ENCODE data around the gene VPS4A. TPM values are rescaled to one million over a fixed set of nuclear protein-coding genes. Genes with fewer than 3 reads are reported as not detected.

Gene VPS4A
- total and polyA plus RNA-seq, 2 of the 4 experiments (the other 2 are of a cell fraction) = 23.3 to 25.2 TPM

- Histone ChIP-seq H3K23ac (ENCODE audit: low read depth, low read length) (no peak overlapping the region), H3K4me2 (ENCODE audit: low read depth, low read length) (no peak overlapping the region), H3K9me3 (ENCODE audit: control insufficient read depth, insufficient read depth, low read length) (no peaks in the 10 kb centered on the region), H3K14ac (replicated peaks; ENCODE audit: low read depth, low read length) (no peak overlapping the region), H3K9me1 (ENCODE audit: insufficient read depth, low read length) (peaks cover 3% of the 10 kb centered on the region; the same call in 1 of the 2 replicates), H2AK9ac (replicated peaks; ENCODE audit: low read depth, low read length, poor library complexity) (no peak overlapping the region), H2BK120ac (ENCODE audit: low read depth, low read length) (no peak overlapping the region), H2BK5ac (ENCODE audit: low read depth, low read length, poor library complexity, severe bottlenecking) (no peak overlapping the region), H2AK5ac (ENCODE audit: low read depth, low read length) (no peak overlapping the region), H3K36me3 (ENCODE audit: control insufficient read depth, insufficient read depth, low read length) (peaks cover 17% of the 10 kb centered on the region), H3K56ac (ENCODE audit: extremely low read depth, insufficient read depth, low read length) (no peak overlapping the region), H4K5ac (ENCODE audit: low read depth, low read length) (no peak overlapping the region), H4K20me1 (ENCODE audit: insufficient read depth, low read length) (peaks cover 3% of the 10 kb centered on the region; the same call in 1 of the 2 replicates), H2BK20ac (ENCODE audit: low read depth, low read length) (no peak overlapping the region), H4K8ac (ENCODE audit: low read depth in 2 of 2, low read length in 2 of 2) (no peak overlapping the region), H4K91ac (ENCODE audit: insufficient read depth, low read depth, low read length) (no peak overlapping the region), H2BK15ac (ENCODE audit: low read depth, low read length) (no peak overlapping the region), H3K79me1 (ENCODE audit: low read depth in 1 of 2, low read length in 2 of 2) (peaks cover 23 to 54% of the 10 kb centered on the region in 2 experiments), H3K4ac (ENCODE audit: low read depth, low read length) (no peak overlapping the region), H3K27me3 (ENCODE audit: control insufficient read depth, insufficient read depth, low read length) (no peaks in the 10 kb centered on the region), H3K27ac (ENCODE audit: insufficient read depth, low read length) (no peak overlapping the region), H3K18ac (ENCODE audit: low read depth, low read length) (no peak overlapping the region), H2AFZ (replicated peaks; ENCODE audit: low read length, poor library complexity) (no peak overlapping the region), H3K9ac (ENCODE audit: low read depth, low read length) (no peak overlapping the region), H3K4me1 (ENCODE audit: control insufficient read depth, insufficient read depth, low read length) (peaks cover 9% of the 10 kb centered on the region), H3K4me3 (ENCODE audit: insufficient read depth, low read depth, low read length) (no peak overlapping the region)
- ATAC-seq (ENCODE audit: low read depth) = no peak
- ChIA-PET CTCF (interaction anchor here (0.6 to 1.9 kb wide), 2 partner anchors 56 to 135 kb away, joined by 3 to 6 read pairs; no protein-coding TSS in a partner anchor), POLR2A (ENCODE audit: unreplicated experiment) (interaction anchor here (0.6 kb wide), 2 partner anchors 11 to 155 kb away, joined by 3 read pairs; no protein-coding TSS in a partner anchor)
- BruUV-seq (replicated peaks) = no TSS peak
- WGBS, 2 experiments (ENCODE audit: extremely low coverage in 2 of 2, insufficient read length in 1 of 2) = no CpG with 5 or more reads among the region's 4 CpGs
- no peak for TF ChIP-seq CEBPB (IDR thresholded peaks at IDR 0.05; ENCODE audit: low read depth, low read length)
- TF ChIP-seq RAD21 (IDR thresholded peaks at IDR 0.05; ENCODE audit: low read length) = no peak
- TF ChIP-seq POLR2A (IDR thresholded peaks at IDR 0.05; ENCODE audit: low read depth, low read length) = no peak
- TF ChIP-seq USF2 (IDR thresholded peaks at IDR 0.05; ENCODE audit: low read depth, low read length) = no peak
- TF ChIP-seq BHLHE40 (IDR thresholded peaks at IDR 0.05; ENCODE audit: low read depth, low read length) = no peak
- TF ChIP-seq NFE2L2 (IDR thresholded peaks at IDR 0.05; ENCODE audit: low read depth, low read length) = no peak
- TF ChIP-seq FOS (IDR thresholded peaks at IDR 0.05; ENCODE audit: low read depth, low read length) = no peak
- TF ChIP-seq CHD1 (IDR thresholded peaks at IDR 0.05; ENCODE audit: low read depth, low read length) = no peak
- no peak for TF ChIP-seq RCOR1 (IDR thresholded peaks at IDR 0.05; ENCODE audit: insufficient replicate concordance, low read length)
- TF ChIP-seq ELK1 (IDR thresholded peaks at IDR 0.05; ENCODE audit: borderline replicate concordance, low read depth, low read length) = no peak
- TF ChIP-seq MAZ (IDR thresholded peaks at IDR 0.05; ENCODE audit: borderline replicate concordance, low read depth, low read length) = no peak
- TF ChIP-seq SMC3 (IDR thresholded peaks at IDR 0.05; ENCODE audit: low read depth, low read length) = no peak
- intact Hi-C loops (cut with micrococcal nuclease) (no loop called here), in situ Hi-C loops (cut with MboI; ENCODE audit: low sequenced_read_pairs) (loop anchor here (5.0 kb wide), 1 partner anchor 133 kb away; no protein-coding TSS in a partner anchor), dilution Hi-C loops (cut with HindIII; ENCODE audit: low sequenced_read_pairs, unreplicated experiment) (no loop called here)
- DNase-seq = no peak
These were observed 25.9 kb upstream of the VPS4A start for GRCh38 chr16:69285240-69285639.

All from IMR-90 (cell line).